GM12801 (cell line): ENCODE results near the gene AP3S2.

ENCODE experiments used
- TF ChIP-seq, protein P1 (sequence below): IDR thresholded peaks from one replicate; pipeline ENCODE4 v1.5.1; 2011; ENCODE audit warnings: control low read depth; ENCODE audit not compliant: insufficient read length; ENCODE audit errors: extremely low read depth

The AP3S2 gene

DNA sequence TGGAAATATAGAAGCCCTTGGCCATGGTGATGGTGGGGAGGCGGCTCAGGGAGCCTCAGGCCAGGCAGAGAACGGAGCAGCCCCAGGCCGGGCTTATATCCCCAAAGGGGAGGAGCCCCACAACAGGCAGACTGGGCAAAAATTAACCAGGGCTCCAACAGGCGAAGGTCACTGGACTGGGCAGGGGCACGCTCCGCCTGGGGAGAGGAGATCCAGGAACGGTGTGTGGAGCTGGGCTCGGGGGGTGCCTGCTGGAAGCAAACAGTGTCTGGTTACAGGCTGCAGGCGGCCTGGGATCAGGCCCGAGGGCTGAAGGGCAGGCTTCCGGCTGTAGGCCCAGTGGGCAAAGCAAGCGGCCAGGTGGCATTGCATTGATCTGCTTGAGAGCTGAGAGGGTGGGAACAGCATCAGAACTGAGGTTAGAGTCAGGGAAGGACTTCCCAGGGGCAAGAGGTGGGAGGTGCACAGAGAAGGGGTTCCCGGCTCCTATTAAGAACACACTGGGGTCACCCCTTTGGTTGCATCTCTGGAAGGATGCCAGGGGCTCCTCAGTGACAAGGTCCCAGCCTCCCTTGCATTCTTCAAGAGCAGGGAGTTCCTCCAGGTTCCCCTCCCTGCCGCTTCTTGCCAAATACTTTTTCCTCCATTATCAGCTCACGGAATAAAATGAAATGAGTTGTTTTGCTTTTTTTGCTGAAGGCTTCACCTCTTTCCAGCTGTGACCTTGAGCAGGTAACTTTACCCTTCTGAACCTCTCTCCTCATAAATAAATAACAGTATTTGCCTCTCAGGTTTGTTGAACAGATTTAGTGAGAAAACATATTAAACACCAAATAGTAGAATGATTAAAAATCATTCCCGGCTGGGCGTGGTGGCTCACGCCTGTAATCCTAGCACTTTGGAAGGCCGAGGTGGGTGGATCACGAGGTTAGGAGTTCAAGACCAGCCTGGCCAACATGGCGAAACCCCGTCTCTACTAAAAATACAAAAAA is 86.9 kb downstream of the AP3S2 start:
- TF ChIP-seq, protein P1, sequence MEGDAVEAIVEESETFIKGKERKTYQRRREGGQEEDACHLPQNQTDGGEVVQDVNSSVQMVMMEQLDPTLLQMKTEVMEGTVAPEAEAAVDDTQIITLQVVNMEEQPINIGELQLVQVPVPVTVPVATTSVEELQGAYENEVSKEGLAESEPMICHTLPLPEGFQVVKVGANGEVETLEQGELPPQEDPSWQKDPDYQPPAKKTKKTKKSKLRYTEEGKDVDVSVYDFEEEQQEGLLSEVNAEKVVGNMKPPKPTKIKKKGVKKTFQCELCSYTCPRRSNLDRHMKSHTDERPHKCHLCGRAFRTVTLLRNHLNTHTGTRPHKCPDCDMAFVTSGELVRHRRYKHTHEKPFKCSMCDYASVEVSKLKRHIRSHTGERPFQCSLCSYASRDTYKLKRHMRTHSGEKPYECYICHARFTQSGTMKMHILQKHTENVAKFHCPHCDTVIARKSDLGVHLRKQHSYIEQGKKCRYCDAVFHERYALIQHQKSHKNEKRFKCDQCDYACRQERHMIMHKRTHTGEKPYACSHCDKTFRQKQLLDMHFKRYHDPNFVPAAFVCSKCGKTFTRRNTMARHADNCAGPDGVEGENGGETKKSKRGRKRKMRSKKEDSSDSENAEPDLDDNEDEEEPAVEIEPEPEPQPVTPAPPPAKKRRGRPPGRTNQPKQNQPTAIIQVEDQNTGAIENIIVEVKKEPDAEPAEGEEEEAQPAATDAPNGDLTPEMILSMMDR = no peak

- TF ChIP-seq, protein P1 = no peak
Measured at GRCh38 chr15:89806210-89806558, 87.6 kb downstream of the AP3S2 start.

DNA sequence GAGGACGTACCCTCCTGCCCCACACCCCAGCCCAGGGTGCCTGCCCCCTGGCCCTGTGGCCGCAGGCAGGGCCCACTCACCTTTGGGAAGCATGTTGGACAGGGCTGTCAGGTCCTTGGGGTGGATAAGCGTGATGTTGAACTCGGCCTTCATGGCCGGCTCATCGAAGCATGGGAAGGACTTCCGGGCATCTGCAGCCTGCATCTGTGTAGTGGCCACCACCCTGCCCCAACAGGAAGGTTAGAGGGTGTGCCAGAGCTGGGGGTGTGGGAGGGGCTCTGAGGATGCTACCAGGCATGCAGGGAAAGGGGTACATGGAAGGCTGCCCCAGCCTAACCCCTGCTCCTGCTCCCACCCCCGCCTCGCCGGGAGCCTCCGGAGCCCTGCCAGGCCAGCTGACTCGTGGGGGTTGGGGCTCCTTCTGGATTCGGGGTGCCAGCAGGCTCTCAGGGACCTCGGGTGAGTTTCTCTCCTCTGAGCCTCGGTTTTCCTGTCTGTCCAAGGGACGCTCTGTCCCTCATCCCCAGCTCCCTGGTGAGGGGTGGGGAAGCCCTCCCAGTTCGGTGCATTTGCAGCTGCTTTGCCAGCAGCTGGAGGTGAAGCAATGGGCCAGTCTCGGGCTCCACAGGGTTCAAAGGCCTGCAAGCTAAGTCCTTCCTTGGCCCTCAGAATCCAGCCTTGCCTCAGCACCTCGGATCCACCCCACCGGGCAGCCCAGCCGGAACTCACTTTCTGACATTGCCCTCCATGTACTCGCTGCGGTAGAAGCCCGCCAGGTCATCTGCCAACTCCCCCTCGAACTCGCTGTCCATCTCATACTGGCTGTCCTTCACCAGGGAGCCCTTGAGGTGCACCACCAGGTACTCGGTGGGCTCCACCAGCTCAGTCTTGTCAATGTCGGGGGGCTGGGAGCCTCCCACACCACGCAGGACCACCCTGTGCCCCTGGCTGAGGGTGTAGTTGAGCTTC is 88.3 kb downstream of the AP3S2 start:
- TF ChIP-seq, protein P1 = no peak

DNA sequence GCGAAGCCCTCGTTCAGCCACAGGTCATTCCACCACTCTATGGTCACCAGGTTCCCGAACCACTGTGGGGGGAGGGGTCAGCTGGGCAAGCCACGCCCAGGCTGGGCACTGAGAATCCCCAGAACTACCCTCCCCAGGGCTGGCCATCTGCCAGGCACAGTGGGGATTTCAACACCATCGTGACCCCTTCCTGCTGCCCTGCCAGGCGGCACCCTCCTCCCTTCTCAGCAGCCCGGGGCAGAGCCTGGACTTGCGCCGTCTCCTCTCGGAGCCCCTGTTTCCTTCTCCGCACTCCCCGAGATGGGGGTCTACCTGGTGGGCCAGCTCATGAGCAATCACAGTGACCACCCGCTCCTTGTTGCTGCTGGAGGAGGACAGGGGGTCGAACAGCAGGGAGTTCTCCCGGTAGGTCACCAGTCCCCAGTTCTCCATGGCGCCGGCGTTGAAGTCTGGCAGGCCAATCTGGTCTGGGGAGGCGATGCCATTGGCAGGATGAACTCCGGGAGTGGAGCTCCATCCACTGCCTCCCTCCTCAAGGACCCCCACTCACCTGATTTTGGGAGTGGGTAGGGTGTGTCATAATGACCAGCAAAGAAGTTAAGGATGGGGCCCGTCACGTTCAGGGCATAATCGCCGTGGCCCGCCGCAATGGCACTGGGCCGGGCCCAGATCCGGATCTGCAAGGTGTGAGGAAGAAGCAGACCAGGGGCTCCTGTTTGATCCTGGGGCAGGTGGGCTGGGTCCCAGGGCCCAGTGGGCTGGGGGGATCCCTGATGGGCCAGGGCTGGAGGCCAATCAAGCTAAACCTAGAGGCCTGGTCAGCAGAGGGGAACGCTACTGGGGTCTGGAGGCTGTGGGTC is 89.6 kb downstream of the AP3S2 start:
- TF ChIP-seq, protein P1 = no peak

GRCh38 chr15:89802986-89803824 is 90.6 kb downstream of the AP3S2 start:
- TF ChIP-seq, protein P1 = no peak

DNA sequence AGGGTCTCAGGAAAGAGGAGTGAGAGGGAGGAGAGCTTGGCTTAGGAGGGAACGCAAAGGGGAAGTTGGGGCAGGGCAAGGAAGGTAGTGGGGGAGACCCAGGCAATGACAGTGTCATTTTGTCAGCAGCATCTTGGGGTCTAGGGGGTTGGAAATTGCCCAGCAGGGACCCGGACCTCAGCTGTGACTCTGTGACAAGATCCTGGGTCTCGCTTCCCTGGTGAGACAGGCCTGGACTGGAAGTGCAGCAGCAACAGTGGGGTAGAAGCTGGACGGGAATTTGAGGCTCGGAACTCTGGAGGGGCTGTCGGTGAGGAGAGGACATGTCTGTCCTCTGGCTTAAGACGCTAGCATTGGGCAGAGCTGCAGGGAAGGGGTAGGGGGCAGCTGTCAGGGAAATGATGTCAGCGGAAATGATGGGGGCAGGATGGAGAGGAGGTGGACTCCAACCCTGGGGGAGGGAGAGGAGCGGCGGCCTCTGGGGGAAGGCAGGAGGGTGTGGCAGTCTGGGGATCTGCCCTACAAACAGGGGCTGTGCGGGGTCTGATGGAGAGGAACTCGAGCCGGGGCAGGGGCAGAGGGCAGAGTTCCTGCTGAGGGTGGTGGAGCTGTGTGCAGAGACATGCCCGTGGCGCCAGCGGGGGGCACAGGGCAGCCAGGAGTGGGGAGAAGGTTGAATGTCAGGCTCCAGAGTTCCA is 91.4 kb downstream of the AP3S2 start:
- TF ChIP-seq, protein P1 = no peak
